SK-N-MC (cell line): Measurements from ENCODE around the gene KCND2.

Experiments used
- EZH2 ChIP-seq: fragments of 200-600 bp; sonication (generic); IDR thresholded peaks from one replicate; pipeline ENCODE4 v1.6.1; 2017; ENCODE audit warnings: antibody characterized with exemption
- POLR2AphosphoS5 ChIP-seq: IDR thresholded peaks from 2 replicates; pipeline ENCODE4 v1.6.1; 2012; ENCODE audit warnings: mild to moderate bottlenecking, low read depth, low read length, borderline replicate concordance

DNA sequence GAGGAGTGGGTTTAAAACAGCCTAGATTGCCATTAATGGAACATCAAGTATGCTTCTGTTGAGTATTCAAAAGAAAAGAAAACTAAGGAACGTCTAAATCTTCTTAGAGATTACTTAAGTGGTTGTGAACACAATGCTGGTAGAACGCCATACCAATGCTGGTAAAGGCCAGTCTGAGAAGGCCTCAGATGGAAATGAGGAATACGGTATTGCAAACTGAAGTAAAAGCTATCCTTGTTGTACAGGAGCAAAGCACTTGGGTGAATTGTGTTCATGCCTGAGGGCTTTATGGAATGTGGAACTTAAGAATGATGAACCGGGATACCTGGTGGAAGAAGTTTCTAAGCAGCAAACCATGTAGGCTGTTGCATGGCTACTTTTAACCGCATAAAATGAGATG, 208.0 kb downstream of the KCND2 start:
- no peak for TF ChIP-seq POLR2AphosphoS5
- TF ChIP-seq EZH2, result no peak
